KOPT-K1 (cell line): ENCODE results near the gene KBTBD2.
"Not testable (repeated sequence)": the region's sequence is repeated elsewhere in the genome, so short reads cannot be mapped to it uniquely, and the experiment has no call there.

Experiments
- H3K27ac ChIP-seq: fragments of 200-600 bp; sonication (generic); 2 replicates; pipeline ENCODE4 v1.5.1; 2016; ENCODE audit warnings: antibody characterized with exemption, mild to moderate bottlenecking, low read depth, low read length; ENCODE audit not compliant: poor library complexity, severe bottlenecking
- H3K36me3 ChIP-seq: fragments of 200-600 bp; sonication (generic); 2 replicates; pipeline ENCODE4 v1.5.1; 2017; ENCODE audit warnings: antibody characterized with exemption, mild to moderate bottlenecking, low read length, moderate library complexity; ENCODE audit not compliant: insufficient read depth
- H3K9me3 ChIP-seq: fragments of 200-600 bp; sonication (generic); 2 replicates; pipeline ENCODE4 v1.5.1; 2017; ENCODE audit warnings: antibody characterized with exemption, low read length, mild to moderate bottlenecking; ENCODE audit not compliant: insufficient read depth, poor library complexity, severe bottlenecking

Gene KBTBD2

DNA sequence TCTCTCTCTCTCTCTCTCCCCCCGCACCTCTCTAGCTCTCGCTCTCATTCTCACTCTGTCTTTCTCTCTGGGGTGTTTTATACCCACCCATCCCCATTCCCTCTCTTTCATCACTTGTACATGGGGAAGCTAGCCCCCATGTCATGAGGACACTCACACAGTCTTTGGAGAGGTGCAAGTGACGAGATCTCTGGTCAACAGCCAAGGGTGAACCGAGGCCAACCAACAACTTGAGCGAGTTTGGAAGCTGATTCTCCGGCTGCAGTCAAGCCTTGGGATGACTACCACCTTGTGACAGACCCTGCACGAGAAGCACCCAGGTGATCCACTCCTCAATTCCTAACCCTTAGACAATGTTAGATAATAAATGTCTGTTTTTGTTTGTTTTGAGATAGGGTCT lies 10.1 kb upstream of the KBTBD2 start:
- no peak overlapping the region for H3K27ac ChIP-seq
- no peaks in the 10 kb centered on the region for H3K9me3 ChIP-seq

DNA sequence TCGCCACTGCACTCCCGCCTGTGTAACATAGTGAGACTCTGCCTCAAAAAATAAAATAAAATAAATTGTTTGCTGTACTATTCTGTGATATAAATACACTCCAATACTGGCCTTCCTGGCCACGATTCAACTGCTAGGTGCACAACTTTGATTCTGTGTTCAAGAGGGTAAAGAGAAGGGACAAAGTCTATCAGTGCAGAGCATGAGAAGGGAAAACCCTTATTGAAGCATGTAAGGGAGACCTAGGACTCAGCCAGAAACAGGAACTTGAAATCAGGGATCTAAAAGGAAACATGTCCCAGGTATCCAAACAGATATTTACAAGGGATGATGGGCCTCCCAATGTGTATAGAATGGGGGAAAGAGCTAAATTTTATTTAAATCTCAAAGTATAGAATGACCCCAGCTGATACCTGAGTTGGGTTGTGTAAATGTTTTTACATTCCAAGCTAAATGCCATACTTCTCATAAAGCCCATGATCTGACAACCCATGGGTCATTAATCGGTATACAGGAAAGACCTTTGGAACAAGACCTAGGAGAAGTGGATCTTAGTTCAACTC lies 9.0 kb upstream of the KBTBD2 start:
- no peaks in the 10 kb centered on the region for H3K9me3 ChIP-seq
- no peaks in the 10 kb centered on the region for H3K36me3 ChIP-seq
- H3K27ac ChIP-seq = no peak overlapping the region

More for the DNA sequence above, 10.1 kb upstream of the KBTBD2 start:
- no peaks in the 10 kb centered on the region for H3K36me3 ChIP-seq

DNA sequence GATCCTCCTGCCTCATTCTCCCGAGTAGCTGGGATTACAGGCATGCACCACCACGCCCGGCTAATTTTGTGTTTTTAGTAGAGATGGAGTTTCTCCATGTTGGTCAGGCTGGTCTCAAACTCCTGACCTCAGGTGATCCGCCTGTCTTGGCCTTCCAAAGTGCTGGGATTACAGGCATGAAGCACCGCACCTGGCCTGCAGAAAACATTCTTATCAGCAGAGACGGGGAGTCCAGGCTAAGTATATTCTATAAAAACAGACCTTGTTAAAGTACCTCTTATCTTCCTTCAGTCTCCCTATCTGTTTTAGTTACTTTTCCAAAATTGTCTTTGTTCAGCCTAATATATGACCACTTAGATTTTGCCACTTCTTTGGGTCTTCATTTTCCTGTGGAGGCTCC lies 5.8 kb upstream of the KBTBD2 start:
- H3K9me3 ChIP-seq, H3K36me3 ChIP-seq: not testable (repeated sequence)

GRCh38 chr7:32896564-32897347 lies 5.2 kb upstream of the KBTBD2 start:
- Histone ChIP-seq H3K27ac (no peak overlapping the region), H3K36me3 (no peaks in the 10 kb centered on the region), H3K9me3 (no peaks in the 10 kb centered on the region)

More for the DNA sequence above, 5.8 kb upstream of the KBTBD2 start:
- not testable (repeated sequence) for H3K27ac ChIP-seq

GRCh38 chr7:32894171-32894570 lies 2.6 kb upstream of the KBTBD2 start:
- Histone ChIP-seq H3K27ac (no peak overlapping the region), H3K36me3 (no peaks in the 10 kb centered on the region), H3K9me3 (no peaks in the 10 kb centered on the region)

DNA sequence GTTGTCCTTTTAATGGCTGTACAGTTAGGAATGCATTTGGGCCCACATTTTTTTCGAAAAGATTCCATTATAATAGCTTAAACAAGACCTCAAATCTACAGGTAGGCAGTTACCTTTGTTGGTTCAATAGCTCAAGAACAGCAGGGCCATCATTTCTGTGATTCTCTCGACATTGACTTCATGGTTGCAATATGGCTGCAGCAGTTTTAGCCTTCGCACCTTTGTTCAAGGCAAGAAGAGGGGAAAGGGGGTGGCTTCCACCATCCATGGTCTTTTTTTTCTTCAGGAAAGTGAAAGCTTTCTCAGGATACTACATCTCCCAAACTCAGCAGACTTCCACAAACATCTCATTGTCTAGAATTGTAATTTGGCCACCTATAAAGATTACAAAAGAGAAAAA lies 2.2 kb upstream of the KBTBD2 start:
- peak overlapping the region; percentile 97 for H3K27ac ChIP-seq
- H3K36me3 ChIP-seq = no peaks in the 10 kb centered on the region

GRCh38 chr7:32893207-32893524 lies 1.6 kb upstream of the KBTBD2 start:
- 0 out of 2 replicates have a peak, but pooled peaks cover 3% of the 10 kb centered on the region for H3K36me3 ChIP-seq
- no peaks in the 10 kb centered on the region for H3K9me3 ChIP-seq
- peak overlapping the region; percentile 97 for H3K27ac ChIP-seq

More for the DNA sequence above, 2.2 kb upstream of the KBTBD2 start:
- H3K9me3 ChIP-seq = no peaks in the 10 kb centered on the region

GRCh38 chr7:32892521-32893206 lies 1.1 kb upstream of the KBTBD2 start:
- no peaks in the 10 kb centered on the region for H3K9me3 ChIP-seq
- 0 out of 2 replicates have a peak, but pooled peaks cover 7% of the 10 kb centered on the region for H3K36me3 ChIP-seq
- H3K27ac ChIP-seq = peak overlapping the region; percentile 97

DNA sequence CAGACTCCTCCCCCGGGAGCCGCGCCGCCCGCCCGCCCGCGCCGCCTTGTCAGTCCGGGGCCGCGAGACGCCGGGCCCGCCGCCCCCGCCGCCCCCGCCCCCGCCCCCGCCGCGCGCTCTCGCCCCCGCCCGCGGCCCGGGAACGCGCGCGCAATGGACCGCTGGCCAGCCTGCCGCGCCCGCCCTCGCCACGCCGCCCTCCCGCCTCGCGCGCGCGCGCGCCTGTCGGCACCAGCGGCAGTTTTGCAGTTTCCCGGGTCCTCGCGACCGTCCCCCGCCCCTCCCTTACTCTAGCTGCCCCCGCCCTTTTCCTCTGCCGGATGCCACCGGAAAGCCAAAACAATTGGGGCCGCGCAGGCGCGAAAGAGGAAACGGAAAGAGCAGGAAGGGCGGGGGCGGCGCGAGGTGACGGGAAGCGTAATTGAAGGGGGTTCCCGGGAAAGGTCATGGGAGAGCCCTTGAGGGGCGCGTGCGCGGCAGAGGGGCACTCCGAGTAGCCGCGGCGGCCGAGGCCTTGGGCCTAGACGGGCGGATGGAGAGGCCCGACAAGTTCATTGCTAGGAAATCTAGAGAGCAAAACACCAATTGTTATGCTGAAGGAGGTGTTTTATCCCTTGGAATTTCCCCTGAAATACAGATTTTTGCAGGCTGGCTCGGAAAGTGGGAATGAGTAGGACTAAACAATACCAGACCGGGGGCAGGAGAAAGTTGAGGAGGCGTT lies 400 bp upstream of the KBTBD2 start:
- H3K9me3 ChIP-seq = no peaks in the 10 kb centered on the region
- peaks cover 11% of the 10 kb centered on the region; the same call in 1 of the 2 replicates for H3K36me3 ChIP-seq

DNA sequence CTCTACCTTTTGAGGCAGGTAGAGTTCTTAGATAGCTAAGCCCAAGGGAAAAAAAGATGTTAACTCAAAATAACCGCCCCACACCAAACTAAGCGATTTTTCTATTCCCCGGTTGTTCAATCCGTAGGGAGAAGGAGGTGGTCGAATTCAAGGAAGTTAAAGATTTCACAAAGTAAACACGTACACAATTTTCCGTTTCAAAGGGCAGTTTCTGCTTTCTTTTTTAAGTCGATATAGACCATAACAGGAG lies 842 bp downstream of the KBTBD2 start:
- Histone ChIP-seq H3K9me3 (no peaks in the 10 kb centered on the region), H3K27ac (peak overlapping the region; percentile 97), H3K36me3 (peaks cover 13% of the 10 kb centered on the region; the same call in 1 of the 2 replicates)

More for the DNA sequence above, 400 bp upstream of the KBTBD2 start:
- H3K27ac ChIP-seq = peak overlapping the region; percentile 97

- Histone ChIP-seq H3K9me3 (no peaks in the 10 kb centered on the region), H3K36me3 (peaks cover 13% of the 10 kb centered on the region; the same call in 1 of the 2 replicates), H3K27ac (peak overlapping the region; percentile 97)
Measured at GRCh38 chr7:32890010-32890792, 1.4 kb downstream of the KBTBD2 start.

- Histone ChIP-seq H3K36me3 (peaks cover 13% of the 10 kb centered on the region; the same call in 1 of the 2 replicates), H3K9me3 (no peaks in the 10 kb centered on the region), H3K27ac (no peak overlapping the region)
Measured at GRCh38 chr7:32888505-32888904, 3.1 kb downstream of the KBTBD2 start.

DNA sequence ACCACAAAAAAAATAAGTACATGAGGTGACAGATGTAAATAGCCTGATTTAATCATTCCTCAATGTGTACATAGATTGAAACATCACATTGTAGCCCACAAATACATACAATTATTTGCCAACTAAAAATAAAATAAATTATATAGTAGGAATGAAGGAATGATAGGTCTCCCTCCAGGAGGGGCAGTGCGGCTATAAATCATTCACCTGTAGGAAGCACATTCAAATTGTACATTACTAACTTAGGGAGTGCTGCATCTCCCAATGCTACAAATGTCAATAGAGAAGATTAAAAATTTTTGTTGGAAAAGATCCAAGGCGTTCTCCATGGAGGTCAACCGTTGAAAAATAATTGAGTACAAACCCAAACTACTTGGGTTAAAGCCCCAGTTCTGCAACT lies 4.2 kb downstream of the KBTBD2 start:
- no peaks in the 10 kb centered on the region for H3K9me3 ChIP-seq
- peaks cover 13% of the 10 kb centered on the region; the same call in 1 of the 2 replicates for H3K36me3 ChIP-seq
- H3K27ac ChIP-seq = no peak overlapping the region

GRCh38 chr7:32881074-32881982 lies 10.2 kb downstream of the KBTBD2 start:
- no peaks in the 10 kb centered on the region for H3K9me3 ChIP-seq
- peaks cover 29% of the 10 kb centered on the region for H3K36me3 ChIP-seq
- no peak overlapping the region for H3K27ac ChIP-seq
